Glomerular endothelial cell (primary cell): ENCODE measurements around the gene DNAJC1. TPM values are rescaled to one million over a fixed set of nuclear protein-coding genes. Genes with fewer than 3 reads are reported as not detected.
"Not testable (repeated sequence)": the region's sequence is repeated elsewhere in the genome, so short reads cannot be mapped to it uniquely, and the experiment has no call there.

Experiments
- DNase-seq: peaks from one replicate; pipeline ENCODE4 v3.0.0-alpha.2; 2011; ENCODE audit warnings: low read depth, low spot score; ENCODE audit errors: extremely low read depth
- total RNA-seq: library from RNA; depleted of rRNA; stranded (reverse); fragments of >200 nt; gene quantifications from 2 replicates; pipeline ENCODE4 v1.2.3, GENCODE V29; 2015

DNAJC1 gene, protein sequence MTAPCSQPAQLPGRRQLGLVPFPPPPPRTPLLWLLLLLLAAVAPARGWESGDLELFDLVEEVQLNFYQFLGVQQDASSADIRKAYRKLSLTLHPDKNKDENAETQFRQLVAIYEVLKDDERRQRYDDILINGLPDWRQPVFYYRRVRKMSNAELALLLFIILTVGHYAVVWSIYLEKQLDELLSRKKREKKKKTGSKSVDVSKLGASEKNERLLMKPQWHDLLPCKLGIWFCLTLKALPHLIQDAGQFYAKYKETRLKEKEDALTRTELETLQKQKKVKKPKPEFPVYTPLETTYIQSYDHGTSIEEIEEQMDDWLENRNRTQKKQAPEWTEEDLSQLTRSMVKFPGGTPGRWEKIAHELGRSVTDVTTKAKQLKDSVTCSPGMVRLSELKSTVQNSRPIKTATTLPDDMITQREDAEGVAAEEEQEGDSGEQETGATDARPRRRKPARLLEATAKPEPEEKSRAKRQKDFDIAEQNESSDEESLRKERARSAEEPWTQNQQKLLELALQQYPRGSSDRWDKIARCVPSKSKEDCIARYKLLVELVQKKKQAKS
- total RNA-seq, result 48.0 and 58.6 TPM in 2 replicates

DNA sequence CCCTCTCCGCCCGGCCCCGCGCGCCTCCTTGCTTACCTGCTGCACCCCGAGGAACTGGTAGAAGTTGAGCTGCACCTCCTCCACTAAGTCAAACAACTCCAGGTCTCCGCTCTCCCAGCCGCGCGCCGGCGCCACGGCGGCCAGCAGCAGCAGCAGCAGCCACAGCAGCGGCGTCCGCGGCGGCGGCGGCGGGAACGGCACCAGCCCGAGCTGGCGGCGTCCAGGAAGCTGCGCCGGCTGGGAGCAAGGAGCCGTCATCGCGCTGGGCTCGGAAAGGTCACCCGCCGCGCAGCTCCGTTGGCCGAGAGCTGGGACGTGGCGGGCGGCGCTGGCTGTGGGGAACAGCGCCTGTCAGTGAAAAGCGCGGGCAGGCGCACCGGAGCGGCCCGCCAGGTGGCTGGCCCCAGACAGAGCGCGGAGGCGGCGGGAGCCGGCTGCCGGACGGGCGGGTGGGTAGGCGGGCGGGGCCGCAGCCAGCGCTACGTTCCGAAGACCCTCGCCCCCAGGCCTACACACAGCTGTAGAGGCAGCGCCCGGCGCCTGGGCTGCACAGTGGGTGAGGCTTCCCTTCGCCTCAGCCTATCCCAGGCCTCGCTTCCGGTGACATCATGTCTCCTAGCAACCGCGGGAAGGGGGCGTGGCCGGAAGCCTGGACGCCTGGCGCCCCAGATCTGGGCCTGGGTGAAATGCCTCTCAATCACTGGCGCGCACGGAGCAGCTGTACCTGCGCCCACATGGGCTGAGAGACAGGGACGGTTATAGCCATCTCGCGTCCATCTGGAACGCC lies at the start of gene DNAJC1:
Gene DNAJC1 (minus strand): TSS at position 554 of the 787 bp plus-strand sequence. CDS start 296 bp downstream, at position 258.
- no peak for DNase-seq

DNA sequence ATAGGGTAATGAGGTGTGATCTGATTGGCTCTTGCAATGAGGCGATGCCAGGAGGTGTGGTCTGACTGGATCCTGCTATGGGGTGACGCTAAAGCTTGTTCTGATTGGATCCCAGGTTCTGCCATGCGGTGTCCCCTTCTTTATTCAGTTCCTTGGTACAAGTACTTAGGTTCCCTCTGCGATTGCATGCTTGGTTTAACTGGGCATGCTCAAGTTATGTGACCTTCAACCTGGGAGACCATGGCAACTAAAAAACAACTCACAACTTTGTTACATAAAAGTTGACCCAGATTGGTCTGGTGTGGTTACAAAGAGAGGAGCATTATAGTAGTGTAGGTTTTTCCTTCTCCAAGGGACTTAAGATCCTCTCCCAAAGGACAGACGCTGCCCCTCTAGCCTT lies 49.5 kb upstream of the DNAJC1 start:
- DNase-seq, result no peak

DNA sequence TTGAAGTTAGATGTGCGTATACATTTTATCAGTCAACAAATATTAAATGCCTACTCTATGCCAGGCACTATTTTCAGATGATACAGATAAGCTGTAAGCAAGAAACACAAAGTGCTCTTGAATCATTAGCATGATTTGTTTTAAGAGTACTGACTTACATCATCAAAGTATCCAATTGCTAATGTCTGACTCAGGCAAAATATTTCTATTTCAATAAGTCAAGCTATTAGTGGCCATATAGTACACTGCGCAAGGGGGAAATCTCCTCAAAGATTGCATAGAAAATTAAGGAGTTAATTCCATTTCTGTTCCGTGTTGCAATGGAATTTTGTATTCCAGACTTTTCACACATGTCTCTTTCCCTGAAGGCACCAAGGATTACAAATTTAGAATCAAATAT lies 46.1 kb upstream of the DNAJC1 start:
- DNase-seq, result no peak

DNA sequence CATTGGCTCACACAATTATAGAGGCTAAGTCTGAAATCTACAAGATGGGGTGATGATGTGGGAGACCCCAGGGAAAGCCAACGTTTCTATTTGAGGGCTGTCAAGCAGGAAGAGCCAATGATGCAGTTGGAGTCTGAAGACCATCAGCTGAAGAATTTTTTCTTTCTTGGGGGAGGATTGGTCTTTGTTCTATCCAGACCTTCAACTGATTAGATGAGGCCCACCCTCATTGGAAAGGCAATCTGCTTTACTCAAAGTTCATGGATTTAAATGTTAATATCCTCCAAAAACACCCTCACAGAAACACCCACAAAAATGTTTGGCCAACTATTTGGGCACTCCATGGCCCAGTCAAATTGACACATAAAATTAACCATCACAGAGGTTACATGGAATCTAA lies 44.3 kb upstream of the DNAJC1 start:
- no peak for DNase-seq

DNA sequence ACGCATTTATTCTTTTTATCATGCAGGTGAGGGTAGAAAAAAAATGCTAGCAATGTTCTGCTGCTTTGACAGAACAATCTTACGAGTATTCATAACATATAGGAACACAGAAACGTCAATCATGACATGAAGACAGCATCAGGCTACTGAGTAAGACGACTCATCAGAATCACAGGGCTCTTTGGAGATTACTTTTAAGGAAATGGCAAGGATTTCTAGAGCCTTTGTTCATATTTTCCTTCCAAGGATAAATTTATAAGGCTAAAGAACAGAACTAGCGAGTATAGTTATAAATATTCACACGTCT lies 39.8 kb upstream of the DNAJC1 start:
- no peak for DNase-seq

DNA sequence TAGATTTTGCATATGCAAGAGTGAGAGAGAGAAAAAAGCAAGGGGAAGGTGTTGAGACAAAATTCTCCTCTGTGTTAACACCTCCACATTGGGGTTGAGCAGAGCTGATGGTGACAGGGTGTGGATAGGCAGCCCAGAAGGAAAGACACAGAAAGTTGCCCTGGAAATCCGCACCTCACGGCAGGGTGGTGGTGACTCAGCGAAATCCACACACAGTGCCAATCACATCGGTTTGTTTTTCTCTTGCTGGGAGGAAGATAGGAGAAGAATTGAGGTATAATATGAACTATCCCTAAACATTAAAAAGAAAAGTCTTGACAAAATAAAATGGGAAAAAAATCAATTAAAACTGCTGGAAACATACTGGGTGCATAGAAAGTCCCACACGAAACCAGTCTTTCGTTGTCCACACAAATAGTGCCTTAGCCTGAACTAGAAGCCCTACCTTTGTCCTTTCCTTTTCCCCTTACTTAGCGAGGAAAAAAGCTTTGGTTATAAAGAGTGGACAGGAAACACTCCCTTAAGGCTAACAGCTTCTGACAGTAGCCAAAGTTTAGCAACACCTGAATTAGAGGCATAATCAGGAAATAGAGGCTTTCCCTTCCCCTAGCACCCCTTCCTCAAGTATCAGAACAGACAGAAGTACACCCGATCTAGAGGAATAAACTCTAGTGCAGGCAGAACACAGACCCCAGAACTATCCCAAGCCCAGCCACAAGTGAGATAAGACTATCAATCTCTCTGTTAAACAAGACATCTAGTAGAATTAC lies 39.2 kb upstream of the DNAJC1 start:
- no peak for DNase-seq

DNA sequence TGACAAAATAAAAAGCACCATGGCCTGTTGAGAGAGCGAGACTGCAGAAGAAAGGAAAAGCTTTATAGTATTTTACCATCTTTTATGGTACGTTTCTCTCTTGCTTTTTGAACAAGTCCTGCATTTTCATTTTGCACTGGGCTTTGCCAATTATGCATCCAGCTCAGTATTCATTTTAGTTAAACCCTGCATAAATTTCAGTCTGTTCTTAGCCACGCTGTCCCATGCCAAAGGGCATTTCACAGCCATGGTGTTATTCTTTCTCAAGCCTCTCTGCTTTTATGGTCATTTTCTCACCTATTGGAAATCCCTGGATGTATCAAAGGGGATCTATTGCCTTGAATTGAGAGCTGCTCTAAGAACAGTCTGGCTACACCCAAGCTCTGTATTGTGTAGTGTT lies 30.8 kb upstream of the DNAJC1 start:
- DNase-seq, result no peak

DNA sequence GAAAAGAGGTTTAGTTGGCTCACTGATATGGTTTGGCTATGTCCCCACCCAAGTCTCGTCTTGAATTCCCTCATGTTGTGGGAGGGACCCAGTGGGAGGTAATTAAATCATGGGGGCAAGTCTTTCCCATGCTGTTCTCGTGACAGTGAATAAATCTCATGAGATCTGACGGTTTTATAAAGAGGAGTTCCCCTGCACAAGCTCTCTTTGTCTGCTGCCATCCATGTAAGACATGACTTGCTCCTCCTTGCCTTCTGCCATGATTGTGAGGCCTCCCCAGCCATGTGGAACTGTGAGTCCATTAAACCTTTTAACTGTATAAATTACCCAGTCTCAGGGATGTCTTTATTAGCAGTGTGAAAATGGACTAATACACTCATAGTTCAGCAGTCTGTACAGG lies 28.7 kb upstream of the DNAJC1 start:
- DNase-seq, result not testable (repeated sequence)

DNA sequence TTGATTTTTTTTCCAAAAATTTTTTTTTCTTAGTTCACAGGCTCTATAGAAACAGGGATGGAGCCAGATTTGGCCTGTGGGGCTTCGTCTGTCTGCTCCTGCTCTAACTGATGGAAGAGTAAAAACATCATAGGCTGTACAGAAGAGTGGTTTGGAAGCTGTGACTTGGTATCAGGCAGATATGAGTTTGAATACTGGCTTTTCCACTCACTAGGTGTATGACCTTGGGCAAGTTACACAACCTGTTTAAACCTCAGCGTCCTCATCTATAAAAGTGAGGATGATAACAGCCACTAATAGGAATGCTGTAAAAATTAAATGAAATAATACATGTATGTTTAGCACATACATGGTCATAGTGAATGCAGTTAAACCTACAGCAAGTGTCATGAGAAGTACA lies 26.9 kb upstream of the DNAJC1 start:
- DNase-seq, result no peak

DNA sequence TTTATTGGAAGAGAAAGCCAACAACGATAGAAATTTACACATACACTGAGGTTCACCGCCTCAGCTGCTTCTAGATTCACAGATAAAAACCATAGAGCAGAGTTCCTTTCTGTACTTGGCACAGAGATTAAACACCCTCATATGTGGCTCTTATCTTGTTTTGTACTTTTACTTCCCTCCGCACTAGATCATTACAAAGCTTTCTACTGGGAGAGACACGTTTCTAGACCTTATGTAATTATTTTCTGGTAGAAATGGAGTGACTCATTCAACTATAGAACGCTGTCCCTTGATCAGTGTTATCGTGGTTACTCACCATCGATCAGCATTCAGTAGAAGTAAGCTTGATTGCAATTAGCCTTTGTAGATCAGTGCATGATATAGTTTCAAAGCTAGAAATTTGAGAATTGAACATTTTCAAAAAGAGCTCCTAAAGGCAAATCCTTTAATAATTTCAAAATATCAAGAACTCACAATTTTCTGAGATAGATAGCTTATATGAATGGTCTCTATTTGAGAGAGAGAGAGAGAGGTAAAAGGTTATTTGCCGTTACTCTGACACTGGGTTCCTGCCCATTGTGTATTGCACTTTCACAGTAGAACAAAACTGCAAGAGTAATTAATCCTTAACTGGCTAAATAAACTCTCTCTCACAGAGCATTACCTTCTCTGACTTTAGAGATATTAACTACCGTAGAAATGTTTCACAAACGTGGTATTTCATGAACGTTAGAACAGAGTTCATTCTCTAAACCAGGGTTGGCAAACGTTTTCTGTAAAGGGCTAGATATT lies 26.1 kb upstream of the DNAJC1 start:
- no peak for DNase-seq

DNA sequence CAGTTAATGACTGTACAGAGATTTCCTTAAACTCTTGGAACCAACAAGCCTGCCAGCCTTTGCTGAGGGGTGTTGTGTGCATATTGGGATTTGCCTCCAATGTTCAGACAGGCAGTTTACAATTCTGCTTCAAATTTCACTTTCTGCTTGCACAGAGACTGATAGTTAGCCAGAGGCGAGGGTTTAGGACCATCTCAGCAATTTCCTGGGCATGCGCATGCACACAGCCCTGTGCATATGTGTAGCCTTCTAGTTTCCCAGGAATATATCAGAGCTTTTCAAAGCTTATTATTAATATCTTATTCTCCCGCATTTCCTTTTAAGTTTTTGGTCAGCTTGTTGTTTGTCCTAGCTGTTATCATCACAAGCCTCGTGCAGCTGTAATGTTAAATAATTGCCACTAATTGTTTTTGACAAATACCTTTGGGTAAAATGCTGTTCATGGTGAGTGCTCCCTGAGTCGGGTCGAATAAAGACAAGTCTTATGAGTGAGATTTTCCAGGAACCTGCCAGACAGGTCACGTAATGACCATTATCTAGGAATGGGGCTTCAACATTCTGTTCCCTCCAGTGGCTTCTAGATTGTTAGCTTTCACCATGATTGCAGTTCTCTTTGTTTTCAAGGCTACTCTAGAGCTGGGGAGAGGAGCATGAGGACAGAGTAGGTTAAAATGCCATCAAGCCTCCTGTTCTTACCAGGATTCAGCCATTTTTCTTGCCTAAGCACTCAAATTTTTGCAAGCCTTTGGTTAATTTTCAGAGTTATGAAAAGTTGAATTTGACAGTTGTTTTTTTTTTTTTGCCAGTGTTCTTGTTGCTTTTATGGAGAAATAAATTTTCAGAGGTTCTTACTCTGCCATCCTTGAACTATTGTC lies 24.1 kb upstream of the DNAJC1 start:
- no peak for DNase-seq

DNA sequence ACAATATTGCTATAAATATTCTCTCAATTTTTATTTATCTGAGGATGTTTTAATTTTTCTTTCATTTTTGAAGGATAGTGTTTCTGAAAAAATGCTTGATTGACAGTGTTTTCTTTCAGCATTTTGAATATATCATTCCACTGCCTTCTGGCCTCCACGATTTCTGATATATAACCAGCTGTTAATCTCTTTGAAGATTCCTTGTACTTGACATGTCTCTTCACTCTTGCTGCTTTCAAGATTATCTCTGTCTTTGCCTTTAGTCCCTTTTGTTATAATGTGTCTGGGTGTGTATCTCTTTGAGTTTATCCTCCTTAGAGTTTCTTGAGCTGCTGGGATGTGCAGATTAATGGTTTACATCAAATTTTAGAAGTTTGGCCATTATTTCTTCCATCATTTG lies 22.8 kb upstream of the DNAJC1 start:
- DNase-seq, result no peak

DNA sequence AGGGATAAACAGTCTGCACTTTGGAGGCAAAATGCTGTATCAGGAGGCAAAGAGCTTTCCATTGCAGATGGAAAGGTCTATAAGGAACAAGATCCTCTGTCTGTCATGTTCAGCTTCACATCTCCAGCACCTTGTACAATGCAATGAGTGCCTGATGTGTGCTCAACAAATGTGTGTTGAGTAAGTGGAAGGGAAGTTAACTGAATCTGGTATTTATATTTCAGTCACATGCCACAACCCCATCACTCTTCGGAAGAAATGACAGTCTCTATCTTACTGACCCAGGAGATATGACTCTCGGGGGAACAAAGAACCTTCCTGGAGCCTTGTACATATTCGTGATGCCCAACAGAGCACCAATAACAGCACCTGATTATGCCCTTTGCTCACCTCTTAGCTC lies 20.0 kb upstream of the DNAJC1 start:
- DNase-seq, result no peak

DNA sequence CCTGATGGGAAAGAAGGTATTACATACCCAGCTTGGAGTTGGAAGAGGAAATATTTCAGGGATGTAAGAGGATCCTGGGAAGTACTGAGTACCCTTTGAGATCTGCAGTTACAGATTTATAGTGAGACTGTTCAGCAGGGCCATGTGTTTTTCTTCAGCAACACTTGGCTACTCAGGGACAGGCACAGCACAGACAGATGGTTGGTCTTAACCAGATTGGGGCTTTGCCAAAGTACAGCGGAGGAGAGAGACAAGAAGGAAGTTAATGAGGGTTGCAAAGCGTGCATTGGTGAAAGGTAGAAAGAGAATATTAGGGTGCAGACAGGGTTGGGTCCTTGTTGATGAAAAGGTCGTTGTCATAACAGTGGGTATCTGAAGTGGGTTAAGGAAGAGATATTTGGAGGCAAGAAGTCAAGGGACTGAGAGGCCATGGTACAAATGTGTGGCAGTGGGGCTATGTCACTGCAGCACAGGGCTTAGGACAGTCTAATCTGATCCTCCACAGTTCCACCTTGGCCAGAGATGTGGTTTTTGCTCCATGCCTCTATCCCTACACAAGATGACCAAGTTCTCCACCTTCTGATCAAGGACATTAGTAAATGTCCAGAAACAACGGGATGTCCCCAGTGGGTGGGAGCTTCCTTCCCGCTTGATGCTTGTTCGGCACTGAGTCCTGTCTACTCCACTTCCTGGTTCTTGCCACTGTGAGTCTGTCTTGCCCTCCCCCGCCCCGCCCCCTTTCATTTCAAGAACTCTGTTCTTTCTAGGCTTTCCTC lies 18.9 kb upstream of the DNAJC1 start:
- DNase-seq, result no peak

DNA sequence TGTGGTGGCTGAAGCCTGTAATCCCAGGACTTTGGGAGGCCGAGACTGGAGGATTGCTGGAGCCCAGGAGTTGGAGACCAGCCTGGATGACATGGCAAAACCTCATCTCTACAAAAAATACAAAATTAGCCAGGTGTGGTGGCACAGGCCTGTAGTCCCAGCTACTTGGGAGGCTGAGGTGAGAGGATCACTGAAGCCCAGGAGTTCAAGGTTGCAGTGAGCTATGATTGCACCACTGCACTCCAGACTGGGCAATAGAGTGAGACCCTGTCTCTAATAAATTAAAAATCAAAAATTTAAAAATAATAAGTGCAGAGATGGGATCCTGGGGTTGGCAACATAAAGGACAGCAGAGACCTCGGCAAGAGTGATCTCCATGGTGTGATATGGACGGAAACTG lies 17.6 kb upstream of the DNAJC1 start:
- DNase-seq, result not testable (repeated sequence)

DNA sequence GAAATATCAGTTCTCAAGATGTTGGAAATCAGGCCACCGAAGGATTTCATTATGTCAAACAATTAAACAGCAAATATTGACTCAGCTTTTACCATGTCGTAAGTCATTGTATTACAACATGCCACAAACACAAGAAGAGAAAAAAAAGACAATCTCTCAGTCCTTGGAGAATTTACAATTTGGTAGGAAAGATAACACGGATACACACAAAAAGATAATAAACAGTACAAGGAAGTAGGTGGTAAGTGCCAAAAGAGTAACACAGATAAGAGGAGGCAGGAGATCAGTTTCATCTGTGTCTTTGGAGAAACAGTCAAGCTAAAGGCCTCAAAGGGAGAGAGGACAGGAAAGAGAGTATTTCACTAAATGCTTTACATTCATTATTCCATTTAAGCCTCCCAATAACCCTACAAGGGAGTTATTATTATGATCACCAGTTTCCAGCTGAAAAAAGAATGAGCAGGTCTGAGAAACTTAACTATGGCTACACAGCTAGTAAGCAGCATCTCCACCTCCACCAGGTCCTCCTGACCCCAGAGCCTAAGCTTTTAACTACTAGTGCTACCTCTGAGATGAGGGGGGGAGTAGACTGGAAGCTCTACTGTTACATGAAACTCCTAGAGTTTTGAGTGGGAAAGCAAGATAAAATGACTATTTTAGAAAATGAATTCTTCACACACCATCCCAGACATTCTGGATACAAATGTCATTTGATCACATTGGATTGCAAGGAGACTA lies 13.9 kb upstream of the DNAJC1 start:
- DNase-seq, result no peak

DNA sequence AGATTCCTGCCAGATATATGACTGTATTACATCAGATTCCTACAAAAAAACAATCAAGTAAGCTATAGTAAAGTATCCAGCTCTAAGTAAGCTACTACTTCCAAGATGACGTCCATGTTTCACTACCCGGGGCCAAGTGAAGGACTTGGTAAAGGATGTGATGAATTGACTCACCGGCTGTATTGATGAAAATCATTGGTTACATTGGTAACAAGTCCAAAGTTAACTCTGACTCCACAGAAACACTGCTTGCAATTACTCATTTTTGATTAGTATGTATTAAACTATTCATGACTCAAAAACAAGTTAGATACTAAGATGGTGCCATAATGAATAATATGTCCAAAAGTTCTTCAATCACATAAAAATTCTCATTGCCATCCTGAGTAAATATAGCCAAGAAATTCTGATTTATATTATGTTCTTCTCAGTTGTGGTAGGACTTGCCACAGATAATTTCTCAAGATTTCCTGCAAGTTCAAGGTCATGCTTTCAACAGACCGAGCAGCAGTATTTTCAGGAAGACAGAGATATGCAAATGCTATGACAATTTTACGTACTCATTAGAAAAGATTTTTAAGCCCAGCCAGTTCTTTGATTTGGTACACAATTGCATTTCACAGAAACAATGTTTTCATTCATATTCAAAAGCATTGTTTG lies 12.6 kb upstream of the DNAJC1 start:
- DNase-seq, result no peak
